ENCODE results near the gene MYOZ3. TPM values are rescaled to one million over a fixed set of nuclear protein-coding genes. Genes with fewer than 3 reads are reported as not detected.

MYOZ3 gene
- total RNA-seq, 1 donor: 0.72 TPM

- DNase-seq (ENCODE audit: low read depth): no peak
- TF ChIP-seq CTCF (IDR thresholded peaks at IDR 0.05; ENCODE audit: insufficient read depth, low read length): no peak
- peak overlapping the region; percentile 0 for H3K4me3 ChIP-seq (ENCODE audit: low read depth, low read length)
Observed at GRCh38 chr5:150641824-150642566, 19.1 kb upstream of the MYOZ3 start.

- peak; percentile 92 for DNase-seq (ENCODE audit: low read depth)
- no peak overlapping the region for H3K4me3 ChIP-seq (ENCODE audit: low read depth, low read length)
- no peak for TF ChIP-seq CTCF (IDR thresholded peaks at IDR 0.05; ENCODE audit: insufficient read depth, low read length)
Observed at GRCh38 chr5:150642567-150642927, 18.5 kb upstream of the MYOZ3 start.

GRCh38 chr5:150642991-150643710 lies 17.9 kb upstream of the MYOZ3 start:
- no peak for TF ChIP-seq CTCF (IDR thresholded peaks at IDR 0.05; ENCODE audit: insufficient read depth, low read length)
- H3K4me3 ChIP-seq (ENCODE audit: low read depth, low read length): no peak overlapping the region
- no peak for DNase-seq (ENCODE audit: low read depth)

GRCh38 chr5:150644058-150644457 lies 17.0 kb upstream of the MYOZ3 start:
- no peak overlapping the region for H3K4me3 ChIP-seq (ENCODE audit: low read depth, low read length)
- TF ChIP-seq CTCF (IDR thresholded peaks at IDR 0.05; ENCODE audit: insufficient read depth, low read length): no peak
- DNase-seq (ENCODE audit: low read depth): no peak

- DNase-seq (ENCODE audit: low read depth): no peak
- no peak for TF ChIP-seq CTCF (IDR thresholded peaks at IDR 0.05; ENCODE audit: insufficient read depth, low read length)
- no peak overlapping the region for H3K4me3 ChIP-seq (ENCODE audit: low read depth, low read length)
Observed at GRCh38 chr5:150644514-150644913, 16.5 kb upstream of the MYOZ3 start.

GRCh38 chr5:150645070-150645700 lies 15.9 kb upstream of the MYOZ3 start:
- DNase-seq (ENCODE audit: low read depth): peak; percentile 90
- H3K4me3 ChIP-seq (ENCODE audit: low read depth, low read length): no peak overlapping the region
- no peak for TF ChIP-seq CTCF (IDR thresholded peaks at IDR 0.05; ENCODE audit: insufficient read depth, low read length)
